VCaP (cell line): ENCODE results near the gene MRPL37.

Experiments used
- H3K27ac ChIP-seq: fragments of 450-650 bp; 2 replicates; pipeline ENCODE4 v1.5.1; 2017
- CTCF ChIP-seq: fragments of 450-650 bp; conservative IDR thresholded peaks from 2 replicates; pipeline ENCODE4 v1.5.1; 2017; ENCODE audit warnings: mild to moderate bottlenecking, moderate library complexity

The MRPL37 gene

DNA sequence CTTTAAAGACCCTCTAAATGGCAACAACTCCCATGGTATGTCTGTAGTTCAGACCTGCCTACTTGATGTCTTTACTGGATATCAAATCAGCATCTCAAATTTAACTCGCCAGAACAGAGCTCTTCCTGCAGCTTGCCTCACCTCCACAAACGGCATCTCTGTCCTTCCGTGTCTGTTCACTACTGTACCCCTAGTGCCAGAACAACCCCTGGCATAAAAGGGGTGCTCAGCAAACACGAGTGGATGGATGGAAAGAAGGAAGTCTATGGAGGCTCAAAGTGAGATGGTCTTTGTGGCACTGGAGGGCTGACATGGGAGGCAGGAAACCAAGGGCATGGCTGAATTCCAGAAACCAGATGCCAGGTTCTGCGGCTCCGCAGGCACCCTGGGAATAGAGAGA lies 22.7 kb downstream of the MRPL37 start:
- no peak overlapping the region for H3K27ac ChIP-seq
- TF ChIP-seq CTCF, result no peak

DNA sequence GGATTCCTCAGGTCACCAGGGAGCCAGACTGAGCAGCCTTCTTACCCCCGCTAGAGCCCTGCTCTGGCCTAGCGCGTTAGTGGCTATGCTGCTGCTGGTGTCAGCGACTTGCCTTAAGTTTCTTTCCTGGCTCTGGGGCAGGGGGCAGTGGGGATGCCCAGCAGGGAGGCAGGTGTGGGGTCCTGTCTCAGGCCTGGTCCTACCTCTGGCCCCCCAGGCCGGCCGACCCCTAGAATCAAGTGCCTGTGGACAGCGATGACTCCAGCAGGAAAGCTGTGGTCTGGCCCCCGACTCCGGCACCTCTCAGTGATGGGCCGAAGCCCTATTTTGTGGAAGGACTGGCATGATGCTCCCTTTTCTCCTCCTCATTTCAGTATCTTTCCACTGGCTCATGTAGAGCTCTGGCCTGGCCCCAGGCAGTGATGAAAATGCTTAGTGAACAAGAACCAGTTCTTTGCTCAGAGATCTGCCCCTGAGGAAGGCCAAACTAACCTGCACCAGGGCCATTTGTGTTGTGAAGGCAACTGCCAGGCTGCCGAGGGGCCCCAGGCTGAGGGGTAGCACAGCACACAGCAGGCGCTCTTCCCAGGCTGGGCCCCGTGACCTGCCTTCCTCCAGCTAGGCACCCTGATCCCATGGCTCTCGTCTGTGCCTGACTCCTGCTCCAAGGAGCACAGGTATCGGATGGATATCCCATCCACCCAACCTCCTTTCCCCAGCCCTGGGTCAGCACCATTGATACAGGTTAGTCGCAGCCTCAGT lies 23.7 kb downstream of the MRPL37 start:
- no peak overlapping the region for H3K27ac ChIP-seq
- TF ChIP-seq CTCF, result no peak

GRCh38 chr1:54224233-54224632 lies 24.3 kb downstream of the MRPL37 start:
- TF ChIP-seq CTCF, result no peak
- no peak overlapping the region for H3K27ac ChIP-seq

- no peak for TF ChIP-seq CTCF
- no peak overlapping the region for H3K27ac ChIP-seq
Measured at GRCh38 chr1:54225378-54225777, 25.4 kb downstream of the MRPL37 start.

- H3K27ac ChIP-seq, result no peak overlapping the region
- no peak for TF ChIP-seq CTCF
Measured at GRCh38 chr1:54225986-54226559, 26.1 kb downstream of the MRPL37 start.

- H3K27ac ChIP-seq, result no peak overlapping the region
- no peak for TF ChIP-seq CTCF
Measured at GRCh38 chr1:54227091-54227602, 27.2 kb downstream of the MRPL37 start.

DNA sequence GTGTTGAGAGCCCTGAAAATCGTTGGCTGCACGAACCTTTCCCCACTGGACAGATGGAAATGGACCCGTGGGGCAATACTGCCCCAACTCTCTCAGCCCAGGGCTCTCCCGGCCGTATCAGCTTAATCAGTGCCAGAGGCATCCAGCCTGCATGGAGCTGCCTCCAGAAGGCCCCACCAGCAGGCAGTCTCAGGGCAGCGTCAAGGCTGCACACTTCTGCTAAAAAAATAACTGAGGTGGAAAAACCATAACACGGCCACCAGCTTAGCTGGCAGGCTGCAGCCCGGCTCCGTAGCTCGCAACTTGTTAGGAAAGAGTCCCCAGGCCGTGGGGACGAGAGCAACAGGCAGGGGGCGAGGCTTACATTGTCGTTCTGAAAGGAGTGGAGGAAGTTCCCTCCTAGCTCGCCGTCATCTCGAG lies 27.9 kb downstream of the MRPL37 start:
- TF ChIP-seq CTCF, result no peak
- no peak overlapping the region for H3K27ac ChIP-seq
